Measurements from ENCODE around the gene TATDN2.
"Not testable (repeated sequence)": the region's sequence is repeated elsewhere in the genome, so short reads cannot be mapped to it uniquely, and the experiment has no call there.

Gene TATDN2

DNA sequence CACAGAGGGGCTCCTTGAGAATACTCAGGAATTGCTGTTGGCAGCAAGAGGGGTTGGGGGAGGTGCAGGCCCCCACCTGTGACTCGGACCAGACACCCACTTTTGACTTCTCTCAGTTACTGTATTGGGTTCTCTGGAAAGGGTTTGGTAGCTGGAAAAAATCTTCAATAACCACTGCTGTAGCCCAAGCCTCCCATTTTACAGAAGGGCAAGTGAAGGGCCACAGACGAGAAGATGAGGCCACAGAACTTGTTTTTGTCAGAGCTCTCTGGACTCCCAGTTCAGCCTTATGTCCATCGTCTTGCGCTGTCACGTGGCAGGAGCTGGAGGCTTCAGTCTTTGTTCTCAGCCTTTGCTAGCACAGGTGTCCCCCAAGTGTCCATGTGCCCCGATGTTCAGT is 12.7 kb upstream of the TATDN2 start:
- no peak for DNase-seq (ENCODE audit: low read depth in 2 of 2)

DNA sequence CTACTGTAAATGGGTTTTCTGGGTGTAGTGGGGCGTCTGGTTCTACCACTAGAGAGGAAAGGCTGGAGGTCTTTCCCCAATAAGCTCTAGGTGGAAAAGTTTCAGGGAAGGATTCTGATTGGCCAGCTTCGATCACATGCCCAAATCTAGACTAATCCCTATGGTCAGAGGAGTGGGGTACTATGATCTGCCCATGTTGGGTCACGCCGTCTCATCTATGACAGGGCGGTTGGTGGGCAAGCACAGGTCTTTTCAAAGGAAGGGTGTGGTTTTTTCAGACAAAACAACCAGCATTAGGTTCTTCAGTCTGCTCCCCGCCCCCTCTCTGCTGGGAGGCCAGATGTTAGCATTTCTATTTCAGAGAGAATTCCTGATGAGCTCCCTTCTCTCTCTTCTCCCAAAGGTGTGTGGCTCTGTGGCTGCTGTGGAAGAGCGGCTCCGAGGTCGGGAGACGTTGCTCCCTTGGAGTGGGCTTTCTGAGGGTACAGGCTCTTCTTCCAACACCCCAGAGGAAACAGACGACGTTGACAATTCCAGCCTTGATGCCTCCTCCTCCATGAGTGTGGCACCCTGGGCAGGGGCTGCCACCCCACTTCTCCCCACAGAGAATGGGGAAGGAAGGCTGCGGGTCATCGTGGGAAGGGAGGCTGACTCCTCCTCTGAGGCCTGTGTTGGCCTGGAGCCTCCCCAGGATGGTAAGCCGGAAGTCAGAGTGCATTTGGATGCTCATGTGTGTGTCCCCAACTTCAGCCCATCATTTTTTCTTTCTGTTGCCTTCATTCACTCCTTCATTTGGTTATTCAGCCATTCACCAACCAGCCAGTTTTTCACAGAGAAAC is 9.7 kb upstream of the TATDN2 start:
- DNase-seq (ENCODE audit: low read depth in 2 of 2): peak in 1 of 2 donors; percentile 28

DNA sequence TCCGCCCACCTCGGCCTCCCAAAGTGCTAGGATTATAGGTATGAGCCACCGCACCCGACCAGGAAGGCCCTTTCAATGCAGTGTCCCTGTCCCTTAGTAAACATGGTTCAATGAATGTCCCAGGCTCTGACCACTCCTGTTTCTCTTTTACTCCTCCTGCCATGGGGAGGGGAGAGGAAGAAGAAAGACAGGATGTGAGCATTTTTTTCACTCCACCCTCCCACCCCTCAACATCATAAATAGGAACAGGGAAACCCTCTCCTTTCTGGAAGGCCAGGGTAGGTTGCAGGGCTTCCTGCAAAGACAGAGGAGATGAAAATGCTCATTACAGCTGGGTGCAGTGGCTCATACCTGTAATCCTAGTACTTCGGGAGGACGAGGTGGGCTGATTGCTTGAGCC is 7.5 kb upstream of the TATDN2 start:
- no peak for DNase-seq (ENCODE audit: low read depth in 2 of 2)

DNA sequence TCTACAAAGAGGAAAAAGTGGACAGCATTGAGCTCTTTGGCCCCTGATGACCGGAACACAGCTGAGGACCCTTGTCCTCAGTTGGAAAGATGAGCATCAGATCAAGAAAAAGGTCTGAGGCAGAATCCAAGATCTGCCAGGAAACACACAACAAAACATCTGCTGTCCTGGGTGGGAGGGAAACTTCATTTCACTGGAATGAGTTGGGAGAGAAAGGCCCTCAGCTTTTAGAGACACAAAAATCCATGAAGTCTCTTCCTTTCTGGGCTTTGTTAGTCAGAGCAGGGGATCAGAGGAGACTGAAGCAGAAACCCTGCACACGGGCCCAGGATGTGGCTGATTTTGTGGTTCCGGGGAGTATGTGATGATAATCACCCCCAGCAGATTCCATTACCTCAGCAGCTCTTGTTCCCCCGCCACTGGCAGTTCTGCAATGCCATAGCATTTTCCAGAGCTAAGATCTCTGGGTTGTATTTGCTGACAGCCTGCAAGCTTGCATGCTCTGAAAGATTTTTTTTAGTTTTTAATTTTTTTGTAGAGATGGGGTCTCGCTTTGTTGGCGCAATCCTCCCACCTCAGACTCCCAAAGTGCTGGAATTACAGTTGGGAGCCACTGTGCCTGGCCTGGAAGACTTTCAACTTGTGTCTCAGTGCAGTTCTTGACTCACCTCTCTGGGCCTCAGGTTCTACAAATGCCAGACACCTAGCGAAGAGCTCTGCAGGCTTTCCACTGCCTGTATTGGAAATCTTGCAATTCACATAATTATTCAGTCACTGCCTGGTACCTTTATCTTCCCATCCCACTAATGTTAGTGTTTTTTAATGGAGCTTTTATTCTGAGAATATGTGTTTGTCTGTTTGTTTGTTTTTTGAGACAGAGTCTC is 5.8 kb upstream of the TATDN2 start:
- peak; percentile 42 to 61 for DNase-seq (ENCODE audit: low read depth in 2 of 2)

DNA sequence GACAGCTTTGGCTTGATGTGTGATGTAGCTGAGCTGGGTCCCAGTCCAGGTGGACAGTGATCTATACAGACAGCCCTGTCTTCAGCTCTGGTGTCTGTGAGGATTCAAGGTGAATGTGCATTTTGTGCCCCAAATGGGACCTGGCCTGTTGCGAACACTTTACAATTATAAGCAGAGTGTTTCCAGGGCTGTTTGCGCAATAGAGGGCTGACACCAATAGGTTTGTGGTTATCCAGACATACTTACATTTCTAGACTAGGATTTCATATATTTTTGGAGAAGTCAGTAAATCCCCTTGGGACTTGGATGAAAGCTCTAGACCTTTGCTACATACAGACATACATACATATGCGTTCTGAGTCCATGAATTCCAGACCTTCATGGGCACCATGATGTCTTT is 4.2 kb upstream of the TATDN2 start:
- DNase-seq (ENCODE audit: low read depth in 2 of 2): no peak

DNA sequence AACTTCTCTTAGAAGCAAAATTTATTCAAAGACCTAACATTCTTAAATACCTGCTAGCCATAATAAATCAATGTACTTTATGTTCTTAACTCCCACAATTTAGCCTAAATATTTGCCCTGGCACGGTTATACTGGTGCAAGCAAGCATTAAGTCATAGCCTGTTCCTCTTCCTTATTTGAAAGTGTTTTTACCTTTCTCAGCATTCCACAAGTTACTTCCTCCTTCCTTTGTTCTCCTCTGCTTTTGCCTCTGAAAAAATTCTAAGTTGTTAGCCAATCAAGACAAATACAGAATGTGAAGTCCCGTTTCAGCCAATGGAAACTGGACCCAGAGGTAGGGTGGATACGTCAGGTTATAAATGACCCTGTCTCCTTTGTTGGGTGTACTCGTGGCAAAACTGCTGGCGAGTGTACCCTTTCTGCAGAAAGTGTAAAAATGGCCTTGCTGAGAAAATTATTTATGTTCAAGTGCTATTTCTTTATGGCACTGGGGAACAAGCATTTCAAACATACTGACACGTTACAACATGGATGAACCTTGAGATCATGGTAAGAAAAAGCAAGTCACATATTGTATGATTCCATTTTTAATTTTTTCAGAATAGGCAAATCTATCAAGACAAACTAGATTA is 3.1 kb upstream of the TATDN2 start:
- DNase-seq (ENCODE audit: low read depth in 2 of 2): no peak

DNA sequence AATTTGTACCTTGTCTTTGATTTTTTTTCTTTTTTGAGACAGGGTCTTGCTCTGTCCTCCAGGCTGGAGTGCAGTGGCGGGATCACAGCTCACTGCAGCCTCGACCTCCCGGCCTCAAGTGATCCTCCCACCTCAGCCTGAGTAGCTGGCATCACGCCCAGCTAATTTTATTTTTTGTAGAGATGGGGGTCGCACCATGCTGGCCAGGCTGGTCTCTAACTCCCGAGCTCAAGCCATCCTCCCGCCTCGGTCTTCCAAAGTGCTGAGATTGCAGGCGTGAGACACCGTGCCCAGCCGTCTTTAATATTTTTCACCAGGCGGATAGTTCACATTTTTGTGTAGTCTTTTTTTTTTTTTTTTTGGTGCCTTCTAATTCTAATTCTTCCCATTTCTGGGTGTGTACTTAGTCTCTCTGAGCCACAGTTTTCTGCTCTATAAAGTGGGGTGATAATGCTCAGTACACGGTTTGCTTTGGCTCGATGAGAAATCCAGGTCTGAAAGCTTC is 528 bp upstream of the TATDN2 start:
- DNase-seq (ENCODE audit: low read depth in 2 of 2): no peak

DNA sequence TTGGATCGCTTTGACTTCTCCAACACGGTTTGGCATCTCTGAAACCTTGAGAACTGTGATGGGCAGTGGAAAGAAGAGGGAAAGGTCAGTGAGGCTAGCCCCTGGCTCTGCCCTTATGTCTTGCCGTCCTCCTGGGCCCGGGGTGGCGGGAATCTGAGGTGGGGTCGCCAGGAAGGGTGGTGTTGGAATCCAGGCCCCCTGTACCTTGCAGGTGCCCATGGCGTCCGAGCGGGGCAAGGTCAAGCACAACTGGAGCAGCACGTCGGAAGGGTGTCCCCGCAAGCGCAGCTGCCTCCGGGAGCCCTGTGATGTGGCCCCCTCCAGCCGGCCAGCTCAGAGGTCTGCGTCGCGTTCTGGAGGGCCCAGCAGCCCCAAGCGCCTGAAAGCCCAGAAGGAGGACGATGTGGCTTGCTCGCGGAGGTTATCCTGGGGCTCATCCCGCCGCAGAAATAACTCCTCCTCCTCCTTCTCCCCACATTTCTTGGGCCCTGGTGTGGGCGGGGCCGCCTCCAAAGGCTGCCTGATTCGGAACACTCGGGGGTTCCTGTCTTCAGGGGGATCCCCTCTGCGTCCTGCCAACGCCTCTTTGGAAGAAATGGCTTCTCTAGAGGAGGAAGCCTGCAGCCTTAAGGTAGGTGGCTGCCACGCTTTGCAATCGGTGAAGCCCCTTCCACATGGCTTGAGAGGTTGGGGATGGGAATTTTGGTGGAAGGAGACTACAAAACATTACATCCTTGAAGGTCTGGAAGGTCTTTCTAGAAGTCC is 907 bp downstream of the TATDN2 start:
- peak; percentile 67 to 72 for DNase-seq (ENCODE audit: low read depth in 2 of 2)

DNA sequence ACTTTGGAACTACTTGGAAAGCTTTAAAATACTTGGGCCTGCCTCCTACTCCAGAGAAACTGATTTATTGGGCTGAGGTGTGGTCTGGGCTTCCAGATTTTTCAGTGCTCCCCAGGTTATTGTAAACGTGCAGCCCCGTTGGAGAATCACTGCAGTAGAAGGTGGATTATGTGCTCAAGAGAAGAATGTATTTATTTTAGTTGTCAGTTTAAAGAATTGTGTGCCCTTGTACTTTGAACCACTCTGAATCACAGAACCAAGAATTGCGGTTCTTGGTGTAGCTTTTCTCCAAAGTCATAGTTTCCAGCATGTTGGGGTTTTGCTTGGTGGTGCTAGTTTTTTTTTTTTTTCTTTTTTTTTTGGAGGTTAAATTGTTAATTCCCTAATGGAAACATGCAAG is 1.6 kb downstream of the TATDN2 start:
- no peak for DNase-seq (ENCODE audit: low read depth in 2 of 2)

DNA sequence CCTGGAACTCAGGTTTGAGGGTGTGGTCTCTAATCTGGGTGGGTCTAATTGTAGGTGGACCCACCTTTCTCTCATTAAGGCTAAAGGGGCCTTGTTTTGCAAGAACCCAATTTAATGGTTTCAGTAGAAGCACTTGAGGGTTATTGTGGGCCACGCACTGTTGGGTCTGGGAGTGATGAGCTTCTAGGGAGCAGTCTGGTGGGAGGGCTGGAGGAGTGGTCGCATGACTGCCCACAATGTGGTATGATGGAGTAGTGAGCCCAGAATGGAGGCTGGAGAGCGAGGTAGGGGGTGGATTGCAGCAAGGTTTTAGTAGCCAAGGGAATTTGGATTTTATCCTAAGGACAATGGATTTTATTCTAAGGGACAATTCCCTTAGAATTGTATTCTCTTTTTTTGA is 2.7 kb downstream of the TATDN2 start:
- DNase-seq (ENCODE audit: low read depth in 2 of 2): no peak

DNA sequence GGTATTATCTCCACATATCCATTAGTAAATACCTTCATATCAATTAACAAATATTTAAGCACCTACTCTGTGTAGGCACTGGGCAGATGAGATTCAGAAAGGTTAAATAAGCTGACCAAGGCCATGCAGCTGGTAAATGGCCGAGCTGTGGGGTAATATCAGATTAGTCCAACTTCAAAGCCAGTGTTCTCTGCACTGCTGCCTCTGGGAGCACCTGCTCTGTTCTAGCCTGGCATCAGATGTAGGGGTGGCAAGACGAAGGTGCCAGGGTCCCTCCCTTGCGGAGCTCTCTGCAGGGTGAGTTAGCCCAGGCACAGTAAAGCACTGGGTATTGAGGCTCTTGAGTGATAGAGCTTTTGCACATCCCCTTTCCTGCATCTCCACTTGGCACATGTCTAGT is 5.5 kb downstream of the TATDN2 start:
- no peak for DNase-seq (ENCODE audit: low read depth in 2 of 2)

DNA sequence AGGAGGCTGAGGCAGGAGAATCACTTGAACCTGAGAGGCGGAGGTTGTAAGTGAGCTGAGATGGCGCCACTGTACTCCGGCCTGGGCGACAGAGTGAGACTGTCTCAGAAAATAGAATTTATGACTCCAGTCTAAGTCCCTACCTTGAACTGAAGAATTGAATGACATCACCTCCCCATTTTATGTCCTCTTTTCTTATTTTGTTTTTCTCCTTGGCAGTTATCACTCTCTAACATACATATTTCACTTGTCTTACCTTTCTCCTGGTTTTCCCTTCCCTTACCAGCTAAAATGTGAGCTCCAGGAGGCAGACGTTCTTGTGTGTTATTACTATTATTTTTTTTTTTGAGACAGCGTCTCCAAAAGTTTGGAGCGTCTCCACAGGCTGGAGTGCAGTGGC is 7.6 kb downstream of the TATDN2 start:
- no peak for DNase-seq (ENCODE audit: low read depth in 2 of 2)

DNA sequence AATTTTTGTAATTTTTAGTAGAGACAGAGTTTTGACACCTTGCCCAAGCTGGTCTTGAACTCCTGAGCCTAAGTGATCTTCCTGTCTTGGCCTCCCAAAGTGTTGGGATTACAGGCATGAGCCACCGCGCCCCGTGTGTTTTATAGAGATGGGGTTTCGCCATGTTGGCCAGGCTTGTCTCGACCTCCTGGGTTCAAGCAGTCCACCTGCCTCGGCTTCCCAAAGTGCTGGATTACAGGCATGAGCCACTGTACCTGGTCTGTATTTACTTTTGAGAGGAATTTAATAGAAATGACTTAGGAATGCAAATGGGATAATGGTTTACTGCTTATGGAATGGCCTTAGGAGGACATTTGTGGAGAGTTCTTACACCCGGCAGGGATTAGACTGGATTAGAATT is 10.8 kb downstream of the TATDN2 start:
- no peak for DNase-seq (ENCODE audit: low read depth in 2 of 2)

DNA sequence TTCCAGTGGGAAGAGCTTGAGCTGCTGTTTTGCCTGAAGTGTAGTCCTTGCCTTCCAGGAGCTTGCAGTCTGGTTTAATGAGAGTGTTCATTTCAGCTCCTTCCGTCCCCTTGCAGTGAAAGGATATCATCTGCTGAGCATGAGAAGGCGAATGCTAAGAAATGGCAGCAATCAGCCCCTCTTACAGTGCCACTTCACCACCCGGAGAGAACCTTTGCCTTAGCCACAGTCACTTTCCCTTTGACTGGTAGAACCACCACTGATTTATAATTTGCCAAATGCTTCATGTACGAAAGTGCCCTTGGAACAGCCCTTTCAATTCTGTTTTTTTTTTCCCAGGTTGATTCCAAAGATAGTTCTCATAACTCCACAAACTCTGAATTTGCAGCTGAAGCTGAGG is 11.5 kb downstream of the TATDN2 start:
- DNase-seq (ENCODE audit: low read depth in 2 of 2): no peak

DNA sequence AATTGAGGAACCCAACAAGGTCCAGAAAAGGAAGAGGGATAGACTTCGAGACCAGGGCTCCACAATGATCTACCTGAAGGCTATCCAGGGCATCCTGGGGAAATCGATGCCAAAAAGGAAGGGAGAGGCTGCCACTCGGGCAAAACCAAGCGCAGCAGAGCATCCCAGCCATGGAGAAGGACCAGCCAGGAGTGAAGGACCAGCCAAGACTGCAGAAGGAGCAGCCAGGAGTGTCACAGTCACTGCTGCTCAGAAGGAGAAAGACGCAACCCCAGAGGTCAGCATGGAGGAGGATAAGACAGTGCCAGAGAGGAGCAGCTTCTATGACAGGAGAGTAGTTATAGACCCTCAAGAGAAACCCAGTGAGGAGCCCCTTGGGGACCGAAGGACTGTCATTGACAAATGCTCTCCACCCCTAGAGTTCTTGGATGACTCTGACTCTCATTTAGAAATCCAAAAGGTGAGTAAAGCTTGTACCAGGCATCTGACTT is 12.0 kb downstream of the TATDN2 start:
- DNase-seq (ENCODE audit: low read depth in 2 of 2): no peak

DNA sequence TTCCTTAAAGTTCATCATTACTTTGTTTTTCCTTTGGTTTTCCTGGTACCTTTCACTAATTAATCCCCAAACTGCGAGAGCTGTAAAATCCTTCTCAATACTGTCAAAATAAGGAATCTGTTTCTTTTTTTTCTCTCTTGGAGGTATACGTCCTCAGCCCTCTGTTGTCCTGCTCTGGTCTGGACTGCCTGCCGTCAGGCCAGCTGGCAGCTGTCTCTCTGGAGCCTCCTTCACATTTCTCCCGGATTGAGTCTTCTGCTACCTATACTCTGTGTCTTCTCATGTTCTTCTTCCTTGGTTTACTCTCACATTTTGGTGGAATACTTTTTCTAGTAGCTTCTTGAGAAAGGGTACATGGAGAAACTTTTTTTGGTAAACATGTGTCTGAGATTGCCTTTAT is 13.8 kb downstream of the TATDN2 start:
- no peak for DNase-seq (ENCODE audit: low read depth in 2 of 2)

DNA sequence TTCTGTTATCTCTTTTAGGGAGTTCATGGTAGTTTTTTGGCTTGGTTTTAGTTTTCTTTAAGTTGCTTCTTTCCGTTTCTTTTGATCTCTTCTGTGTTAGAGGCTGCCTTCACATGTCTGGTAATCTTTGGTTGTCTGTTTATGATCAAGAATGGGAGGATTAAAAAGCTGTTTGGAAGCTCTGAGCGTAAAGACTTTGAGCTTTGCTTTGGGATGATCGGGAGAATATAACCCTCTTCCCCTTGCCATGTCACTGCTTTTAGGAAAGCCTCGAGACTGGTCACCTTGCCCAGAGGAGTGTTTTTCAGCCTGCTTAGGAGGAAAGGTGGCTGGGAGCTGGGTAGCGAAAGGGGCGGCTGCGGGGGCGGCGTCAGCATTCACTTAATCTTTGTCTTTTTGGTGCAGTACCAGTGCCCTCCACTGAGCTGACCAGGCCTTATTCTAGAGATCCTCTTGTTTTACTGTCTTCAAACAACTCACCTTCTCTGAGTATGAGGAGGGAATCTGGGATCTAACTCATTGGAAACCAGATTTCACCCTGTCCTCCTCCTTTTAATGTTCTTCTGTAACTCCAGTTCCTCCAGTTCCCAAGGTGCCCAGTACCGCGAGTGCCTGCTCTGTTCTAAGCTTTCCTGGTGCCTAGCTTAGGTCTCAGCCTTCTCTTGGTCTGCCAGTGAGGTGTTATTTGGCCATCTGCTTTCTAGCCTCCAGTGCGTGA is 15.5 kb downstream of the TATDN2 start:
- DNase-seq (ENCODE audit: low read depth in 2 of 2): peak; percentile 45 to 63

DNA sequence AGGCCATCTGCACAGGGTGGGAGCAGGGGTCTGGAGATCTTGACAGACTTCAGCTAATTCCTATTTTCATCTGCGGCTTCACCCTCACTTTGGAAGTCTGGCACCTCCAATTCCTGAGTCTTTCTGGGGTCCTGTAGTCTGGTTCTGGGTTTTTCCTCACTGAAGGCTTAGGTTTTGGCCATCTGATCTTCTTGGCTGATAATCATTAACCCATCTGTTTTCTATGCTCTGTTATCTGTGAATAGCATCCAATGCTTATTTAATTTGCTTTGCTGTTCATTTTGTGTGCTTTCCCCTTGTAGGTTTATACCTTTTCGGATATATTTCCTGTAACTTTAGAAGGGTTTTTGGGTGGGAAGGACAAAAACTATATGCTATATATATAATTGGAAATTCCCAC is 17.6 kb downstream of the TATDN2 start:
- no peak for DNase-seq (ENCODE audit: low read depth in 2 of 2)

DNA sequence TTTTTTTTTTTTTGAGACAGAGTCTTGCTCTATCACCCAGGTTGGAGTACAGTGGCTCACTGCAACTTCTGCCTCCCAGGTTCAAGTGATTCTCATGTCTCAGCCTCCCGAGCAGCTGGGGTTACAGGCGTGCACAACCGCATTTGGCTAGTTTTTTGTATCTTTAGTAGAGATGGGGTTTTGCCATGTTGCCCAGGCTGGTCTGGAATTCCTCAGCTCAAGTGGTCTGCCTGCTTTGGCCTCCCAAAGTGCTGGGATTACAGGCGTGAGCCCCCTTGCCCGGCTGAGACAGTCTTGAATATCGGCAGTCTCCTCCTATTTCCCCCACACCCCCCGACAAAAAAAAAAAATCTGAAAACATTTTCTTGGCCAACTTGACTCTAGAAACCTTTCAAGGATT is 18.7 kb downstream of the TATDN2 start:
- DNase-seq (ENCODE audit: low read depth in 2 of 2): not testable (repeated sequence)

DNA sequence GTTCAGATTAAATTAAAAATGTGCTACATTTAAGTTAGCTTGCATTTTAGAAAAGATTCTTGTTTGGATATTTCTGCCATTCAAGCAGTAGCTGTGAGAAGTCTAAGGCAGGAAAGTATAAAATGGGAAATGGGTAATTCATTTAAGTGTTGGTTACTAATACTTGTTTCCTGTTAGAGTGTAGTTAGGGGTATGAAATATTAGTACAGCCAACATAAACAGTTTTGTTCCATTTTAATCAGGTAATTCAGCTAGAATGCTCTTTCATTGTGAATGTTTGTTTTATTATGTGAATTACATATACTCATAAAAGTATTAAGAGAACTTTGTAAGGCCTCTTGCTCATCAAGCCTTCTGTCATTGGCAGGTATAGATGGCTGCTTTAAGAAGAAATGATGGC is 19.9 kb downstream of the TATDN2 start:
- DNase-seq (ENCODE audit: low read depth in 2 of 2): no peak

DNA sequence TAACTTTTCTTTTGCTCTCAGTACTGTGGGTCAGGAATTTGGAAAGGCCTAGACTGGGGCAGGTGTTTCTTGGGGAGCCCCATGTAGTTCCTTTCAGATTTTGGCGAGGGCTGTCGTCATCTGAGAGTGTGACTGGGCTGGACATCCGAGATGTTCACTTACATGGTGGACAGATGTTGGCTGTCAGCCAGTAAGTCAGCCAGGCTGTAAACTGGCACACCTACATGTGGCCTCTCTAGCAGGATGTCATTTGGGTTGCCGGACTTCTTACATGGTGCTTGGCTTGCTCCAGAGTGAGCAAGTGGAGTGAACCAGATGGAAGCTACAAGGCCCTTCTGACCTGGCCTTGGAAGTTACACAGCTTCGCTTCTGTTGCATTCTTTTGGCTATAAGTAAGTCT is 20.7 kb downstream of the TATDN2 start:
- DNase-seq (ENCODE audit: low read depth in 2 of 2): no peak
